ENCODE data around the gene ZBTB18. TPM values are rescaled to one million over a fixed set of nuclear protein-coding genes. Genes with fewer than 3 reads are reported as not detected.

ZBTB18 gene
- polyA plus RNA-seq, 3 donors = 3.0 to 45.5 (median 3.6) TPM

DNA sequence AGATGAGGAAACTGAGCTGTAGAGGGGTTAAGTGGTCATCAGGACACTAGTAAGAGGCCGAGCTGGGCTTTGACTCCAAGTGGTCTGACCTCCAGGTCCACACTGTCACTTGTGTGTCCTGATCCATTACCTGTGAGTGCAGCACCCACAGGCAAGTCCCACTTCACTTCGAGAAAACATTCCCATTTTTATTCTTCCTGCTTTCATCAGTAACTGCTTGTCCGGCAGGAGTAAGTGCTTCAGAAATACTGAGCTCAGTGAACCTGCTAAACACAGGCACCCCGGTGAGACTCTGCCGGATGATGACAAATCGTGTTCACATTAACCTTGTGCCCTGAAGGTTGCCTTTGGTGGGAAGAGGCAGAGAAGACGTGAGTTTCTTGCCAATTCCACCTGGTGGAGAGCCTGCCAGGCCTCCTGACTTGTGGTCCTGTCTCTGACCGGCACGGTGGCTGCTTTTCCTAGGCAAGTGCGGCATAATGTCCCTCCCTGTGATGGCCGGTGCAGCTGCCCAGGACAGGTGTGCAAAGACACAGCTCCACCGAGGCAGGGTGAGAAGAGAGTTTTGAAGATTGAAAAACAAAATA, 29.4 kb downstream of the ZBTB18 start:
- peaks cover 20% of the 10 kb centered on the region for H3K4me1 Mint-ChIP-seq
- H3K9me3 Mint-ChIP-seq = peaks cover 0 to 1% (median 0%) of the 10 kb centered on the region in 7 donors
- H3K27me3 Mint-ChIP-seq (ENCODE audit: low read depth in 3 of 3) = peaks cover 18 to 26% (median 21%) of the 10 kb centered on the region in 3 donors
- WGBS (ENCODE audit: insufficient coverage) = 100% methylated on average over 6 of the region's 12 CpGs
- no peak for DNase-seq
- H3K36me3 Mint-ChIP-seq = no peaks in the 10 kb centered on the region
- no peak overlapping the region for H3K4me3 Mint-ChIP-seq
- intact Hi-C loops (cut with micrococcal nuclease) = no loop called here
- H4K20me1 ChIP-seq (ENCODE audit: insufficient read depth, low read length) = no peaks in the 10 kb centered on the region
- no peaks in the 10 kb centered on the region for H3K79me2 ChIP-seq (ENCODE audit: insufficient read depth, low read length)
- no peak overlapping the region for H3K9ac ChIP-seq (ENCODE audit: insufficient read depth, low read length, poor library complexity, severe bottlenecking)
- H3K4me1 ChIP-seq (ENCODE audit: control insufficient read depth in 1 of 2, insufficient read depth in 2 of 2, low read length in 2 of 2) = peaks cover 4 to 10% of the 10 kb centered on the region in 2 donors
- H3K4me2 ChIP-seq (replicated peaks; ENCODE audit: extremely low read depth, low read length, poor library complexity, severe bottlenecking) = no peak overlapping the region
- peak overlapping the region in 1 of 7 donors; percentile 28 for H3K27ac Mint-ChIP-seq
- no peak overlapping the region for H3K4me3 ChIP-seq (replicated peaks in 1 of 3; ENCODE audit: low read depth in 2 of 3, low read length in 3 of 3)
- H3K36me3 ChIP-seq (replicated peaks in 1 of 2; ENCODE audit: control insufficient read depth in 1 of 2, insufficient read depth in 2 of 2, low read length in 2 of 2) = no peaks in the 10 kb centered on the region
- H3K27me3 ChIP-seq (ENCODE audit: control insufficient read depth in 2 of 2, insufficient read depth in 2 of 2, low read length in 2 of 2) = peaks cover 0 to 3% of the 10 kb centered on the region in 2 donors
- no peaks in the 10 kb centered on the region for H3K9me3 ChIP-seq (replicated peaks in 1 of 2; ENCODE audit: control insufficient read depth in 1 of 2, insufficient read depth in 1 of 2, low read length in 2 of 2)
- no peak overlapping the region for H3K27ac ChIP-seq (ENCODE audit: low read depth in 1 of 2, low read length in 2 of 2)
- TF ChIP-seq, protein P1, sequence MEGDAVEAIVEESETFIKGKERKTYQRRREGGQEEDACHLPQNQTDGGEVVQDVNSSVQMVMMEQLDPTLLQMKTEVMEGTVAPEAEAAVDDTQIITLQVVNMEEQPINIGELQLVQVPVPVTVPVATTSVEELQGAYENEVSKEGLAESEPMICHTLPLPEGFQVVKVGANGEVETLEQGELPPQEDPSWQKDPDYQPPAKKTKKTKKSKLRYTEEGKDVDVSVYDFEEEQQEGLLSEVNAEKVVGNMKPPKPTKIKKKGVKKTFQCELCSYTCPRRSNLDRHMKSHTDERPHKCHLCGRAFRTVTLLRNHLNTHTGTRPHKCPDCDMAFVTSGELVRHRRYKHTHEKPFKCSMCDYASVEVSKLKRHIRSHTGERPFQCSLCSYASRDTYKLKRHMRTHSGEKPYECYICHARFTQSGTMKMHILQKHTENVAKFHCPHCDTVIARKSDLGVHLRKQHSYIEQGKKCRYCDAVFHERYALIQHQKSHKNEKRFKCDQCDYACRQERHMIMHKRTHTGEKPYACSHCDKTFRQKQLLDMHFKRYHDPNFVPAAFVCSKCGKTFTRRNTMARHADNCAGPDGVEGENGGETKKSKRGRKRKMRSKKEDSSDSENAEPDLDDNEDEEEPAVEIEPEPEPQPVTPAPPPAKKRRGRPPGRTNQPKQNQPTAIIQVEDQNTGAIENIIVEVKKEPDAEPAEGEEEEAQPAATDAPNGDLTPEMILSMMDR (IDR thresholded peaks at IDR 0.05) = no peak
- H2AFZ ChIP-seq (ENCODE audit: insufficient read depth, low read depth, low read length, poor library complexity, severe bottlenecking) = no peak overlapping the region

DNA sequence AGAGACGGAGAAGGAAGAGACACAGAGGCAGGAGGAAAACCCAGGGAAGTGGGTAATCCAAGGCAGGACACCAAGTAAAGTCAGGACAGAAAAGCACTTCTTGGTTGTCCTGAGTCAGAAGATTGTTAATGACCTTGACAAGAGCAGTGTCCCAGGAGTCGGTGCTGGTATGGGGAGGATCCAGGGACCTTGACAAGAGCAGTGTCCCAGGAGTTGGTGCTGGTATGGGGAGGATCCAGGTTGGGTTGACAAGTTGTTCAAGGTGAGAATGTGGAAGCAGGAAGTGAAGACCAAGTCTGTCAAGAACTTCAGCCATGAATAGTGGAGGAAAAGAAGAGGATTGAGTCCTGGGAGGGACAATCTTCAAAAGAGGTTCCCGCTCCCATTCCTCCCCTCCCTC, 31.9 kb downstream of the ZBTB18 start:
- Histone ChIP-seq H3K4me1 (ENCODE audit: control insufficient read depth in 1 of 2, insufficient read depth in 2 of 2, low read length in 2 of 2) (peaks cover under 1 to 2% of the 10 kb centered on the region in 2 donors), H2AFZ (ENCODE audit: insufficient read depth, low read depth, low read length, poor library complexity, severe bottlenecking) (no peak overlapping the region), H3K9me3 (replicated peaks in 1 of 2; ENCODE audit: control insufficient read depth in 1 of 2, insufficient read depth in 1 of 2, low read length in 2 of 2) (no peaks in the 10 kb centered on the region), H3K27me3 (ENCODE audit: control insufficient read depth in 2 of 2, insufficient read depth in 2 of 2, low read length in 2 of 2) (no peaks in the 10 kb centered on the region), H3K79me2 (ENCODE audit: insufficient read depth, low read length) (no peaks in the 10 kb centered on the region), H3K4me2 (replicated peaks; ENCODE audit: extremely low read depth, low read length, poor library complexity, severe bottlenecking) (no peak overlapping the region), H3K27ac (ENCODE audit: low read depth in 1 of 2, low read length in 2 of 2) (no peak overlapping the region), H4K20me1 (ENCODE audit: insufficient read depth, low read length) (no peaks in the 10 kb centered on the region), H3K4me3 (replicated peaks in 1 of 3; ENCODE audit: low read depth in 2 of 3, low read length in 3 of 3) (no peak overlapping the region), H3K36me3 (replicated peaks in 1 of 2; ENCODE audit: control insufficient read depth in 1 of 2, insufficient read depth in 2 of 2, low read length in 2 of 2) (no peaks in the 10 kb centered on the region), H3K9ac (ENCODE audit: insufficient read depth, low read length, poor library complexity, severe bottlenecking) (no peak overlapping the region)
- Mint-ChIP-seq H3K27ac (no peak overlapping the region), H3K27me3 (ENCODE audit: low read depth in 3 of 3) (peaks cover 15 to 21% (median 16%) of the 10 kb centered on the region in 3 donors), H3K9me3 (peaks cover 0 to 8% (median 4%) of the 10 kb centered on the region in 7 donors), H3K36me3 (no peaks in the 10 kb centered on the region), H3K4me1 (peaks cover 9% of the 10 kb centered on the region), H3K4me3 (peak overlapping the region in 1 of 2 donors; percentile 61)
- no peak for DNase-seq
- 100% methylated on average over 2 of the region's 3 CpGs for WGBS (ENCODE audit: insufficient coverage)
- TF ChIP-seq, protein P1 (IDR thresholded peaks at IDR 0.05) = no peak
- intact Hi-C loops (cut with micrococcal nuclease) = no loop called here

All from CD14-positive monocyte (primary cell).